OCI-LY1 (cell line): ENCODE data around the gene MXD4.

Experiments
- EZH2 ChIP-seq: fragments of 200-600 bp; sonication (generic), shearing (Covaris generic); IDR thresholded peaks from 2 replicates; pipeline ENCODE4 v1.8.0; 2017; ENCODE audit warnings: borderline replicate concordance, mixed run types, mild to moderate bottlenecking, antibody characterized with exemption, low read length, moderate library complexity, mixed read lengths
- TF ChIP-seq, protein P1 (sequence below): fragments of 200-600 bp; sonication (generic), shearing (Covaris generic); IDR thresholded peaks from 2 replicates; pipeline ENCODE4 v1.5.1; 2017; ENCODE audit warnings: mild to moderate bottlenecking, antibody characterized with exemption, low read length, moderate library complexity, mixed read lengths

DNA sequence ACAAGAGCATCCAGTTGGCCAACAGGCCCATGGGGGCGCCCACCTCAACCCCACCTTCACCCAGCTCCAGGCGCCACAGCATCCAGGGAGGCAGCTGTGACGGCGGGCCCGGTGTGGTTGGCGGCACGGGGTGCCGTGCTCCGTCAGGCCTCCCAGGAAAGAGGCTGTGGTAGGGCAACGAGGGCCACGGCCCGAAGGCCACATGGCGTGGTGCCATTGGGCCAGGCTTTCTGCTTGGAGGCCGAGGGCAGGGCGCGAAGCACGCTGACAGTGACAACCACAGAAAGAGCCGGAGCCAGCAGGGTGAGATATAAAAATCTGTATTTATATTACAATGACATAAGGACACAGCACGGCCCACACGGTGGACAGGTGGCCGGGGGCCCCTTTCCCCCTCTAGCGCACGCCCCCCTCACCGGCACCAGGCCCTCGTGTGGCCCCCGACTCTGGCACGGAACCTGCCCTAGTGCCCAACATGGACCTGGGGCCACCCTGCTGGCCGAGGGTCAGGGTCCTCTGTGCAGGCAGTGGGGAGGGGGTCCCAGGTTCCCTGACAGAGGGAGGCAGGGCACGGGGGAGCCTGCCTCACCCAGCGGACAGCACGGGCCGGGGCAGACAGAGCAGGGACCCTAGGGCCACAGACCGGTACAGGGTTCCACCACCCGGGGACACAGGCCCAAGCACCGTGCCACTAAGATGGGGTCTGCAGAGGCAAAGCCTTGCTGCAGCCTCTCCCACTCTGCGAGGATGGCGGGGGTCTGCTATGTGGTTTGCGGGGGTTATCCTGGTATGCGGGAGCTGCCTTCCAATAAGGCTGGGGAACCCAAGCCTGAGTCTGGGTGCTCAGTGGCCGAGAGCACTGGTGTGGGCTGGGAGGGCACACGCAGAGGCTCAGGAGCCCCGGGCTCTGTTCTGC lies 14.5 kb downstream of the MXD4 start:
- TF ChIP-seq, protein P1, sequence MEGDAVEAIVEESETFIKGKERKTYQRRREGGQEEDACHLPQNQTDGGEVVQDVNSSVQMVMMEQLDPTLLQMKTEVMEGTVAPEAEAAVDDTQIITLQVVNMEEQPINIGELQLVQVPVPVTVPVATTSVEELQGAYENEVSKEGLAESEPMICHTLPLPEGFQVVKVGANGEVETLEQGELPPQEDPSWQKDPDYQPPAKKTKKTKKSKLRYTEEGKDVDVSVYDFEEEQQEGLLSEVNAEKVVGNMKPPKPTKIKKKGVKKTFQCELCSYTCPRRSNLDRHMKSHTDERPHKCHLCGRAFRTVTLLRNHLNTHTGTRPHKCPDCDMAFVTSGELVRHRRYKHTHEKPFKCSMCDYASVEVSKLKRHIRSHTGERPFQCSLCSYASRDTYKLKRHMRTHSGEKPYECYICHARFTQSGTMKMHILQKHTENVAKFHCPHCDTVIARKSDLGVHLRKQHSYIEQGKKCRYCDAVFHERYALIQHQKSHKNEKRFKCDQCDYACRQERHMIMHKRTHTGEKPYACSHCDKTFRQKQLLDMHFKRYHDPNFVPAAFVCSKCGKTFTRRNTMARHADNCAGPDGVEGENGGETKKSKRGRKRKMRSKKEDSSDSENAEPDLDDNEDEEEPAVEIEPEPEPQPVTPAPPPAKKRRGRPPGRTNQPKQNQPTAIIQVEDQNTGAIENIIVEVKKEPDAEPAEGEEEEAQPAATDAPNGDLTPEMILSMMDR, result no peak
- TF ChIP-seq EZH2, result no peak
